ENCODE measurements around the gene FASN. TPM values are rescaled to one million over a fixed set of nuclear protein-coding genes. Genes with fewer than 3 reads are reported as not detected.

Gene FASN
- total RNA-seq, 2 experiments from 2014 or later = 255 to 261 TPM

GRCh38 chr17:82116246-82116645 is 18.2 kb upstream of the FASN start:
- peaks cover 21% of the 10 kb centered on the region for H3K4me1 Mint-ChIP-seq (ENCODE audit: low read depth)
- H3K9me3 Mint-ChIP-seq (ENCODE audit: insufficient read depth) = no peaks in the 10 kb centered on the region
- POLR2A ChIA-PET = no interaction called here
- H3K4me3 Mint-ChIP-seq = no peak overlapping the region
- ATAC-seq (no peak), DNase-seq (no peak)
- H3K27ac Mint-ChIP-seq = no peak overlapping the region
- CTCF ChIA-PET = interaction anchor here (1.6 to 2.0 kb wide), 2 partner anchors 10 to 11 kb away, joined by 4 to 7 read pairs; no protein-coding TSS in a partner anchor
- H3K36me3 Mint-ChIP-seq (ENCODE audit: low read depth) = no peaks in the 10 kb centered on the region
- no peaks in the 10 kb centered on the region for H3K27me3 Mint-ChIP-seq (ENCODE audit: low read depth)

- ChIA-PET CTCF (interaction anchor here (1.2 kb wide), 1 partner anchor 9 kb away, joined by 3 read pairs; no protein-coding TSS in a partner anchor), POLR2A (no interaction called here)
- Mint-ChIP-seq H3K4me3 (no peak overlapping the region), H3K9me3 (ENCODE audit: insufficient read depth) (no peaks in the 10 kb centered on the region), H3K27me3 (ENCODE audit: low read depth) (no peaks in the 10 kb centered on the region), H3K4me1 (ENCODE audit: low read depth) (peaks cover 23% of the 10 kb centered on the region), H3K27ac (no peak overlapping the region), H3K36me3 (ENCODE audit: low read depth) (no peaks in the 10 kb centered on the region)
- ATAC-seq = no peak
- no peak for DNase-seq
Measured at GRCh38 chr17:82114872-82115271, 16.8 kb upstream of the FASN start.

- no peak overlapping the region for H3K4me3 Mint-ChIP-seq
- H3K36me3 Mint-ChIP-seq (ENCODE audit: low read depth) = no peaks in the 10 kb centered on the region
- ATAC-seq = no peak
- CTCF ChIA-PET = interaction anchor here (1.2 kb wide), 1 partner anchor 8 kb away, joined by 3 read pairs; no protein-coding TSS in a partner anchor
- H3K9me3 Mint-ChIP-seq (ENCODE audit: insufficient read depth) = no peaks in the 10 kb centered on the region
- no peak overlapping the region for H3K27ac Mint-ChIP-seq
- peaks cover 19% of the 10 kb centered on the region for H3K4me1 Mint-ChIP-seq (ENCODE audit: low read depth)
- H3K27me3 Mint-ChIP-seq (ENCODE audit: low read depth) = no peaks in the 10 kb centered on the region
- POLR2A ChIA-PET = no interaction called here
- no peak for DNase-seq
Measured at GRCh38 chr17:82114447-82114846, 16.4 kb upstream of the FASN start.

- H3K4me3 Mint-ChIP-seq = no peak overlapping the region
- H3K9me3 Mint-ChIP-seq (ENCODE audit: insufficient read depth) = no peaks in the 10 kb centered on the region
- no peak overlapping the region for H3K27ac Mint-ChIP-seq
- CTCF ChIA-PET = interaction anchor here (1.0 to 1.2 kb wide), 2 partner anchors 8 to 40 kb away, joined by 3 read pairs; no protein-coding TSS in a partner anchor
- no peak for ATAC-seq
- POLR2A ChIA-PET = interaction anchor here (0.7 kb wide), 1 partner anchor 10 kb away, joined by 3 read pairs; no protein-coding TSS in a partner anchor
- peaks cover 18% of the 10 kb centered on the region for H3K4me1 Mint-ChIP-seq (ENCODE audit: low read depth)
- no peaks in the 10 kb centered on the region for H3K36me3 Mint-ChIP-seq (ENCODE audit: low read depth)
- no peaks in the 10 kb centered on the region for H3K27me3 Mint-ChIP-seq (ENCODE audit: low read depth)
- DNase-seq = no peak
Measured at GRCh38 chr17:82113941-82114340, 15.9 kb upstream of the FASN start.

- DNase-seq (no peak), ATAC-seq (no peak)
- ChIA-PET POLR2A (interaction anchor here (0.7 kb wide), 1 partner anchor 10 kb away, joined by 3 read pairs; no protein-coding TSS in a partner anchor), CTCF (interaction anchor here (1.0 kb wide), 1 partner anchor 41 kb away, joined by 3 read pairs; no protein-coding TSS in a partner anchor)
- no peaks in the 10 kb centered on the region for H3K36me3 Mint-ChIP-seq (ENCODE audit: low read depth)
- peaks cover 20% of the 10 kb centered on the region for H3K4me1 Mint-ChIP-seq (ENCODE audit: low read depth)
- H3K9me3 Mint-ChIP-seq (ENCODE audit: insufficient read depth) = no peaks in the 10 kb centered on the region
- H3K27ac Mint-ChIP-seq = no peak overlapping the region
- no peak overlapping the region for H3K4me3 Mint-ChIP-seq
- H3K27me3 Mint-ChIP-seq (ENCODE audit: low read depth) = no peaks in the 10 kb centered on the region
Measured at GRCh38 chr17:82113422-82113821, 15.4 kb upstream of the FASN start.

- POLR2A ChIA-PET = interaction anchor here (0.9 kb wide), 1 partner anchor 14 kb away, joined by 3 read pairs; no protein-coding TSS in a partner anchor
- ATAC-seq = no peak
Measured at GRCh38 chr17:82112914-82113311, 14.9 kb upstream of the FASN start.

GRCh38 chr17:82112181-82112913 is 14.3 kb upstream of the FASN start:
- no peak overlapping the region for H3K4me3 Mint-ChIP-seq
- H3K27me3 Mint-ChIP-seq (ENCODE audit: low read depth) = no peaks in the 10 kb centered on the region
- no peaks in the 10 kb centered on the region for H3K36me3 Mint-ChIP-seq (ENCODE audit: low read depth)
- ChIA-PET CTCF (interaction anchor here (0.8 kb wide), 1 partner anchor 93 kb away, joined by 4 read pairs; no protein-coding TSS in a partner anchor), POLR2A (interaction anchor here (0.9 kb wide), 1 partner anchor 13 kb away, joined by 3 read pairs; no protein-coding TSS in a partner anchor)
- DNase-seq (no peak), ATAC-seq (no peak)
- H3K9me3 Mint-ChIP-seq (ENCODE audit: insufficient read depth) = no peaks in the 10 kb centered on the region
- H3K27ac Mint-ChIP-seq = no peak overlapping the region
- H3K4me1 Mint-ChIP-seq (ENCODE audit: low read depth) = peaks cover 23% of the 10 kb centered on the region

More at GRCh38 chr17:82112914-82113311, 14.9 kb upstream of the FASN start:
- no peak overlapping the region for H3K27ac Mint-ChIP-seq
- CTCF ChIA-PET = interaction anchor here (0.8 to 1.0 kb wide), 2 partner anchors 41 to 93 kb away, joined by 3 to 4 read pairs; no protein-coding TSS in a partner anchor
- no peaks in the 10 kb centered on the region for H3K27me3 Mint-ChIP-seq (ENCODE audit: low read depth)
- H3K36me3 Mint-ChIP-seq (ENCODE audit: low read depth) = no peaks in the 10 kb centered on the region
- H3K4me3 Mint-ChIP-seq = no peak overlapping the region
- H3K4me1 Mint-ChIP-seq (ENCODE audit: low read depth) = peaks cover 21% of the 10 kb centered on the region
- no peaks in the 10 kb centered on the region for H3K9me3 Mint-ChIP-seq (ENCODE audit: insufficient read depth)
- DNase-seq = no peak

- H3K36me3 Mint-ChIP-seq (ENCODE audit: low read depth) = no peaks in the 10 kb centered on the region
- H3K4me1 Mint-ChIP-seq (ENCODE audit: low read depth) = peaks cover 36% of the 10 kb centered on the region
- H3K9me3 Mint-ChIP-seq (ENCODE audit: insufficient read depth) = no peaks in the 10 kb centered on the region
- ChIA-PET CTCF (no interaction called here), POLR2A (interaction anchor here (1.8 kb wide), 1 partner anchor 17 kb away, joined by 6 read pairs; no protein-coding TSS in a partner anchor)
- no peak overlapping the region for H3K27ac Mint-ChIP-seq
- no peak for ATAC-seq
- no peak for DNase-seq
- no peak overlapping the region for H3K4me3 Mint-ChIP-seq
- no peaks in the 10 kb centered on the region for H3K27me3 Mint-ChIP-seq (ENCODE audit: low read depth)
Measured at GRCh38 chr17:82110298-82110697, 12.3 kb upstream of the FASN start.

- DNase-seq (no peak), ATAC-seq (no peak)
- Mint-ChIP-seq H3K27me3 (ENCODE audit: low read depth) (no peaks in the 10 kb centered on the region), H3K4me3 (no peak overlapping the region), H3K27ac (no peak overlapping the region), H3K4me1 (ENCODE audit: low read depth) (peaks cover 43% of the 10 kb centered on the region), H3K9me3 (ENCODE audit: insufficient read depth) (no peaks in the 10 kb centered on the region), H3K36me3 (ENCODE audit: low read depth) (no peaks in the 10 kb centered on the region)
- ChIA-PET CTCF (interaction anchor here (1.5 kb wide), 1 partner anchor 12 kb away, joined by 6 read pairs; no protein-coding TSS in a partner anchor), POLR2A (interaction anchor here (1.8 kb wide), 1 partner anchor 18 kb away, joined by 6 read pairs; no protein-coding TSS in a partner anchor)
Measured at GRCh38 chr17:82108961-82109475, 11.0 kb upstream of the FASN start.

GRCh38 chr17:82108496-82108945 is 10.5 kb upstream of the FASN start:
- no peak for DNase-seq
- Mint-ChIP-seq H3K27ac (peak overlapping the region; percentile 4), H3K27me3 (ENCODE audit: low read depth) (no peaks in the 10 kb centered on the region), H3K9me3 (ENCODE audit: insufficient read depth) (no peaks in the 10 kb centered on the region), H3K4me3 (no peak overlapping the region), H3K36me3 (ENCODE audit: low read depth) (no peaks in the 10 kb centered on the region), H3K4me1 (ENCODE audit: low read depth) (peaks cover 43% of the 10 kb centered on the region)
- ATAC-seq = no peak
- CTCF ChIA-PET = interaction anchor here (1.5 kb wide), 1 partner anchor 12 kb away, joined by 6 read pairs; no protein-coding TSS in a partner anchor
- POLR2A ChIA-PET = interaction anchor here (1.8 kb wide), 1 partner anchor 18 kb away, joined by 6 read pairs; no protein-coding TSS in a partner anchor

GRCh38 chr17:82108038-82108437 is 10.0 kb upstream of the FASN start:
- no peak for DNase-seq
- H3K4me3 Mint-ChIP-seq = no peak overlapping the region
- no peaks in the 10 kb centered on the region for H3K27me3 Mint-ChIP-seq (ENCODE audit: low read depth)
- no peaks in the 10 kb centered on the region for H3K9me3 Mint-ChIP-seq (ENCODE audit: insufficient read depth)
- H3K36me3 Mint-ChIP-seq (ENCODE audit: low read depth) = no peaks in the 10 kb centered on the region
- ChIA-PET CTCF (interaction anchor here (1.5 kb wide), 1 partner anchor 13 kb away, joined by 6 read pairs; no protein-coding TSS in a partner anchor), POLR2A (no interaction called here)
- H3K4me1 Mint-ChIP-seq (ENCODE audit: low read depth) = peaks cover 43% of the 10 kb centered on the region
- no peak overlapping the region for H3K27ac Mint-ChIP-seq
- ATAC-seq = no peak
